Activated CD8-positive, alpha-beta T cell treated with anti-CD3 and anti-CD28 coated beads for 36 hours (primary cell): ENCODE data around the gene TRIM9. TPM values are rescaled to one million over a fixed set of nuclear protein-coding genes. Genes with fewer than 3 reads are reported as not detected.

Experiments
- ATAC-seq: fragments of 200-7000 bp; cut with Tn5 transposase; one replicate; pipeline ENCODE4 v1.10.0; 2021; ENCODE audit warnings: mild to moderate bottlenecking, moderate library complexity
- CTCF ChIA-PET: fragments of 350-600 bp; sonication (Branson Sonifier 250); formaldehyde crosslinking; loops from one replicate; lab custom pipeline; 2021; ENCODE audit warnings: antibody characterized with exemption; lab: Charles Lee
- POLR2A ChIA-PET: fragments of 350-600 bp; sonication (Branson Sonifier 250); formaldehyde crosslinking; loops from one replicate; lab custom pipeline; 2021; ENCODE audit warnings: antibody characterized with exemption; lab: Charles Lee
- DNase-seq: peaks from one replicate; pipeline ENCODE4 v3.0.0-alpha.2; 2020
- H3K27ac Mint-ChIP-seq: one replicate; pipeline ENCODE4 v1.8.0; 2021; ENCODE audit warnings: mild to moderate bottlenecking, mixed read lengths
- H3K27me3 Mint-ChIP-seq: one replicate; pipeline ENCODE4 v1.8.0; 2021; ENCODE audit warnings: mixed read lengths
- H3K36me3 Mint-ChIP-seq: one replicate; pipeline ENCODE4 v1.8.0; 2021; ENCODE audit warnings: low read depth, mixed read lengths
- H3K4me1 Mint-ChIP-seq: one replicate; pipeline ENCODE4 v1.8.0; 2021; ENCODE audit warnings: low read depth, mixed read lengths
- H3K4me3 Mint-ChIP-seq: one replicate; pipeline ENCODE4 v1.8.0; 2021; ENCODE audit warnings: mild to moderate bottlenecking, moderate library complexity, mixed read lengths
- H3K9me3 Mint-ChIP-seq: one replicate; pipeline ENCODE4 v1.8.0; 2021; ENCODE audit warnings: mixed read lengths
- CTCF ChIP-seq: fragments of 200-600 bp; IDR thresholded peaks from one replicate; pipeline ENCODE4 v1.8.0; 2022; ENCODE audit warnings: antibody characterized with exemption, mild to moderate bottlenecking
- intact Hi-C: fragments of 100-400 bp; cut with micrococcal nuclease; formaldehyde crosslinking; loops from one replicate; pipeline ENCODE4 v1.10.0; 2022
- total RNA-seq, 2 experiments: library from RNA; stranded (reverse); gene quantifications; one replicate each; pipeline ENCODE4 v1.2.3, GENCODE V29; 2021

Gene TRIM9
- total RNA-seq, 2 experiments from 2014 or later: 6.5 to 7.2 TPM

- ATAC-seq: no peak
- Mint-ChIP-seq H3K27ac (no peak overlapping the region), H3K27me3 (no peaks in the 10 kb centered on the region), H3K36me3 (no peaks in the 10 kb centered on the region), H3K9me3 (no peaks in the 10 kb centered on the region), H3K4me1 (peaks cover 6% of the 10 kb centered on the region), H3K4me3 (no peak overlapping the region)
- ChIA-PET CTCF (interaction anchor here (0.6 kb wide), 1 partner anchor 81 kb away, joined by 3 read pairs; no protein-coding TSS in a partner anchor), POLR2A (no interaction called here)
- intact Hi-C loops: no loop called here
- no peak for TF ChIP-seq CTCF
- no peak for DNase-seq
These were observed 86.5 kb downstream of the TRIM9 start for GRCh38 chr14:51008446-51008845.

- Mint-ChIP-seq H3K4me1 (peaks cover 6% of the 10 kb centered on the region), H3K27me3 (no peaks in the 10 kb centered on the region), H3K36me3 (no peaks in the 10 kb centered on the region), H3K27ac (no peak overlapping the region), H3K9me3 (no peaks in the 10 kb centered on the region), H3K4me3 (no peak overlapping the region)
- TF ChIP-seq CTCF: no peak
- intact Hi-C loops: no loop called here
- ATAC-seq (peak; percentile 75), DNase-seq (peak; percentile 28)
- ChIA-PET POLR2A (no interaction called here), CTCF (no interaction called here)
These were observed 88.1 kb downstream of the TRIM9 start for GRCh38 chr14:51006781-51007211.

GRCh38 chr14:51006324-51006723, 88.6 kb downstream of the TRIM9 start:
- DNase-seq (no peak), ATAC-seq (no peak)
- no peaks in the 10 kb centered on the region for H3K27me3 Mint-ChIP-seq
- ChIA-PET POLR2A (no interaction called here), CTCF (no interaction called here)
- peaks cover 6% of the 10 kb centered on the region for H3K4me1 Mint-ChIP-seq
- intact Hi-C loops: no loop called here
- no peak overlapping the region for H3K27ac Mint-ChIP-seq
- TF ChIP-seq CTCF: no peak
- H3K9me3 Mint-ChIP-seq: no peaks in the 10 kb centered on the region
- H3K4me3 Mint-ChIP-seq: no peak overlapping the region
- no peaks in the 10 kb centered on the region for H3K36me3 Mint-ChIP-seq

- CTCF ChIA-PET: no interaction called here
- POLR2A ChIA-PET: no interaction called here
These were observed 89.9 kb downstream of the TRIM9 start for GRCh38 chr14:51004801-51005526.

More at GRCh38 chr14:51004801-51005526, 89.9 kb downstream of the TRIM9 start:
- Mint-ChIP-seq H3K4me1 (peaks cover 6% of the 10 kb centered on the region), H3K9me3 (no peaks in the 10 kb centered on the region), H3K4me3 (no peak overlapping the region), H3K27ac (no peak overlapping the region), H3K36me3 (no peaks in the 10 kb centered on the region), H3K27me3 (no peaks in the 10 kb centered on the region)
- no peak for TF ChIP-seq CTCF
- intact Hi-C loops: no loop called here
- no peak for DNase-seq
- ATAC-seq: no peak
